Urothelium cell line (cell line): Measurements from ENCODE around the gene UQCRC2.
A peak's percentile ranks its signal among the peaks of the same experiment; 100 is the strongest.
"Not testable (repeated sequence)": the region's sequence is repeated elsewhere in the genome, so short reads cannot be mapped to it uniquely, and the experiment has no call there.

ENCODE experiments used
- DNase-seq: peaks from one replicate; pipeline ENCODE4 v3.0.0; 2011; ENCODE audit warnings: low spot score, mixed read lengths
- FAIRE-seq: peaks from 2 replicates; lab custom pipeline; 2011; peaks lifted over from hg19 to GRCh38; lab: Jason Lieb, UNC

The UQCRC2 gene

DNA sequence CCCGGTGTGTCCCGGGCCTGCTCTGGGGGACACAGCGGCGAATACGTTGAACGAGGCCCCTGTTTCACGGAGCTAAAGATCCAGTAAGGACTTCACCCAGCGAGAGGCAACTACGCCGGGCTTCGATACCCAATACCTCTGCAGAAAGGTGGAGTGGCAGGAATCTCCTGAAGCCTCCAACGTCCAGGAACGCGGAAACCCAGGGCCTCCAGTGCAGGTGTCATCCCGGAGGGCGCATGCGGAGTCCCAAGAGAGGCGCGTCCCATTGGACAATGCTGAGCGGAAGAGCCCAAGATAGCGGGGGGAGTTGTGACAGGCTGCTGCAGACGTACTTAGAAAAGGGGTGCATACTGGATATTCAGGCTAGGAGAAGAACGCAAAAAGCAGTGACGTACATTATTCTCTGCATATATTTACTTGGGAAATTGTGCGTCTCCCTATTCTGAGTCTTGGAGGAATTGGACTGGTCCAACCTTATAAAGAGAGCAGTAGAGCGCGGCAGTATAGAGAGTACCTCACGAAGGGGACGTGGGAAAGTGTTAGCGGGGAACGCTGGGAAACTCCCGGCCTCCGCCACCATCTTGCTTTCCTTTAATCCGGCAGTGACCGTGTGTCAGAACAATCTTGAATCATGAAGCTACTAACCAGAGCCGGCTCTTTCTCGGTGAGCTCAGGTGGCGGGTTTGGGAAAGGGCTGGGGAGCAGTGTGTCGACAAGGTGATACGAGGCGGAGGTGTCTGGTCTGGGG, at the start of gene UQCRC2:
TSS of gene UQCRC2 (plus strand) at position 569 of the 748 bp plus-strand sequence. CDS start at position 632, 63 bp downstream.
- no peak for FAIRE-seq
- DNase-seq, result peak; percentile 91

DNA sequence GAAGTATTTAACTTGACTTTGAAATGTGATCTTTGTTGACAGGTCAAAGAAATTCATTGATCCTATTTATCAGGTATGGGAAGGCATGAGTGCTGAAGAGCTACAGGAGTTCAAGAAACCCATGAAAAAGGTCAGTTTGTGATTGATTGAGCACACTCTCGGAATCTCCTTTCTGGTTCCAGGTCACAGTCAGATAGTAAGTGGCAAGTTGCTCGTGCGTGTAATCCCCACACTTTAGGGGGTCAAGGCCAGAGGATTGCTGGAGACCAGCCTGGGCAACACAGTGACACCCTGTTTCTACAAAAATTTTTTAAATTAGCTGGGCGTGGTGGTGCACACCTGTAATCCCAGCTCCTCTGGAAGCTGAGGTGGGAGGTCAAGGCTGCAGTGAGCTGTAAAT, 20.5 kb upstream of the UQCRC2 start:
- DNase-seq, FAIRE-seq: not testable (repeated sequence)

DNA sequence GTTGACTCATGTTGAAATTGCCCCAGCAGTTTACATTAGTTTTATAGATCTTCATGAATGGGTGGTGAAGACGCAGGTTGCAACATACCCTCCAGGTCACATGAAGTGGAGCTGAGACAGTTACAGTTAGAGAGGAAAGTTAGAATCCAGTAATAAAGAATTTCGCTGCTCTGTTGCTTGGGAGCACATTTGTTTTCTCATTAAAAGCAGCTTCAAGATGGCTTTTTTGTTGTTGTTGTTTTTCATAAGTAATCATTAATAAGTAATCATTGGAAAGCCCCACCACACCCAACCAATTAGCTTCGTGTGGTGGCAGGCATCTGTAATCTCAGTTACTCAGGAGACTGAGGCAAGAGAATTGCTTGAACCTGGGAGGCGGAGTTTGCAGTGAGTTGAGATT, 19.8 kb upstream of the UQCRC2 start:
- not testable (repeated sequence) for FAIRE-seq, DNase-seq

DNA sequence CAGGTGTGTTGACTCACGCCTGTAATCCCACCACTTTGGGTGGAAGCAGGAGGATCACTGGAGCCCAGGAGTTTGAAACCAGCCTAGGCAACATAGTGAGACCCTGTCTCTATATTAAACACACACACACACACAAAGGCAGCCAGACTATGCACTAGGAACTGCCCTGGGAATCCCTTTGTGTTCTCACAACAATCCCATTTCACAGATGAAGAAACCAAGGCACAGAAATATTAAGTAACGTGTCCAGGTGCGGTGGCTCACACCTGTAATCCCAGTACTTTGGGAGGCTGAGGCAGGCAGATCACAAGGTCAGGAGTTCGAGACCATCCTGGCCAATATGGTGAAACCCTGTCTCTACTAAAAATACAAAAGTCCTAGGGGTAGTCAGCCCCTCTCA, 19.4 kb upstream of the UQCRC2 start:
- DNase-seq, result not testable (repeated sequence)

DNA sequence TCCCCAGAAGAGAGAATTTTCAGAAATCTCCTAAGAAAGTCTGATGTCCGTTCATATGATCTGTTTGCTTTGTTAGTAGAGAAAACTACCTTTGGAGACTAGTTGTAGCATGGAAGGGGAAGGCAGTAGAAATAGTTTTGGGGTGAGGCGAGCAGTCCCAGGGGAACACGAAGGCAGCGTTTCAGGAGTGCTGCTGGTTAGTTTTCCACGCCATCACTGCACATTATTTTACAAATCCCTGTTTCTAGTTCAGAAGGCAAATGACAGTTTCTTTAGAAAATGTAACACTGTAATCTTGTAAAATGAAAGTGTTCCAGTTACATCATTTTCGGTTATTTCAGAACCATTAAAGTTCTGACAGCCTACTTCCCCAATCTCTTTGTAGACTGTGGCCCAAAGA, 16.9 kb upstream of the UQCRC2 start:
- not testable (repeated sequence) for DNase-seq, FAIRE-seq

More for the DNA sequence above, 19.4 kb upstream of the UQCRC2 start:
- FAIRE-seq, result not testable (repeated sequence)

DNA sequence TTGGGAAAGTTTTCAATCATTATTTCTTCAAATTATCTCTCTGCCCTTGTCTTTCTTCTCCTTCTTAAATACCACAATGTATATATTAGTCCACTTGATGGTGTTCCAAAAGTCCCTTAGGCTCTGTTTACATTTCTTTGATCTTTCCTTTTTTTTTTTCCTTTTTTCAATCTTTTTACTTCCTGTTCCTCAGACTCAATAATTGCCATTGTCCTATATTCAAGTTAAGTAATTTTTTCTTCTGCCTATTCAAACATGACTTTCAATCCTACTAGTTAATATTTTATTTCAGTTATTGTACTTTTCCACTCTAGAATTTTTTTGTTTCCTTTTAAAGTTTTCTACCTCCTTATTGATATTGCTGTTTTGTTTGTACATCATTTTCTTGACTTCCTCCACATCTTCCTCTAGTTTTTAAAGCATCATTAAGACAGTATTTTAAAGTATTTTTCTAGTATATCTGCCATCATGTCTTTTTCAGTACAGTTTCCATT, 15.8 kb upstream of the UQCRC2 start:
- DNase-seq (no peak), FAIRE-seq (no peak)

DNA sequence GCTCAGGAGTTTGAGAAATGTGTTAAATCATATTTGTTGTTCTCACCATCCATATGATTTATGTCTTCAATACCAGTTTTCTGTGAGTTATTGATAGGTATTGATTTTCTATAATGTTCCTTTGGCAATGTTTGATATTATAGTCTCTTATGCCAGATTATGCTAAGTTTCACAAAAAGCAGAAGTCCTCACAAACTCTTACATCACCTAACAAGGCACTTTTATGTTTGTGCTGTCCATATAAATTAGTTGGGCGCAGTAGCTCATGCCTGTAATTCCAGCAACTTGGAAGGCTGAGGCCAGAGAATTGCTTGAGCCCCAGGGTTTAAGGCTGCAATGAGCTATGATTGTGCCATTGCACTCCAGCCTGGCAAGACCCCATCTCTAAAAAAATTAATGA, 12.6 kb upstream of the UQCRC2 start:
- FAIRE-seq (no peak), DNase-seq (no peak)

DNA sequence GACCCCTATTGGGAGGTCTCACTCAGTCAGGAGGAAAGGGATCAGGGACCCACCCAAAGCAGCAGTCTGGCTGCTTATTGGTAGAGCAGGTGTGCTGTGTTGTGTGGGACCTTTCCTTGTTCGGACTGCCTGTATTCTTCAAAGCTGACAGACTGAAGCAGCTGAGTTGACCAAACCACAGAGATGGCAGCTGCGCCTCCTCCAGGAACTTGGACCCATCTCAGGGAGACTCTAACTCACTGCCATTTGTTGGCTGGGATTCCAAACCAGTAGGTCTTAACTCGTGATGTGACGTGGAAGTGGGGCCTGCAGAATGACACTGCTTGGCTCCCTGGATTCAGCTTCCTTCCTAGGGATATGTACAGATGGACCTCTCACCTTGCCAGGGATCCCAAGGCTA, 9.6 kb upstream of the UQCRC2 start:
- no peak for DNase-seq
- no peak for FAIRE-seq

DNA sequence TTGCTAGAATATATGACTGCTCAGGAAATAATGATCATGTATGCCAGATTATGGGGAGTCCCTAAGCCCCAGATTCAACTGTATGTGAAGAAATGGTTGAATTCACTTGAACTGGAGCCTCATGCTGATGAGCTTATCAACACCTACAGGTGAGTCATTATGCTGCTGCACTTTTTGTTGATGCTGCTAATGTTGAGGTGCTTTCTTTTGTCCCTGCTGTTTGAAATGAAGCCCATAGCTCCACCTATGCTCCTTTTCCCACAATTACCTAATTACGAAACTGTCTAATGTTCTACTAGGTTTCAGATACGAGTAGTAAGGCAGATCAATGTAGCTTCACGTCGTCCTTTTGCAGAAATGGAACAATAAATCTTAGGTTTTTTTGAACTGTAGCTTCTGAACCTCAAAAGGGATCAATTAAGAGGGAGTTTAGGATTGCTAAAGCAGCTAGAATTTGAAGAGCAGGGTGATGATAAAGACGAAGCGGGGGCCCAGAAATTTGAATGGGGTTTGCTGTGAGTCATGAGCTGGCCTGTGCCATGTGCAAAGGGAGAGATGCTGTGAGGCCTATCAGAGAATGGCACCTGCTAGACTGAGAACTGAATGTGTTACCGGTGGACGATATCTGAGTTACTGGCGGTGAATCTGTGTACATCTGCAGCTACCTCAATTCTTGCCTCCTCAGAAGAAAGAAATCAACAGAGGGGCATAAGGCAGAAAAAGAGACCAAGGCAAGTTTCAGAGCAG, 6.1 kb upstream of the UQCRC2 start:
- FAIRE-seq (no peak), DNase-seq (no peak)

DNA sequence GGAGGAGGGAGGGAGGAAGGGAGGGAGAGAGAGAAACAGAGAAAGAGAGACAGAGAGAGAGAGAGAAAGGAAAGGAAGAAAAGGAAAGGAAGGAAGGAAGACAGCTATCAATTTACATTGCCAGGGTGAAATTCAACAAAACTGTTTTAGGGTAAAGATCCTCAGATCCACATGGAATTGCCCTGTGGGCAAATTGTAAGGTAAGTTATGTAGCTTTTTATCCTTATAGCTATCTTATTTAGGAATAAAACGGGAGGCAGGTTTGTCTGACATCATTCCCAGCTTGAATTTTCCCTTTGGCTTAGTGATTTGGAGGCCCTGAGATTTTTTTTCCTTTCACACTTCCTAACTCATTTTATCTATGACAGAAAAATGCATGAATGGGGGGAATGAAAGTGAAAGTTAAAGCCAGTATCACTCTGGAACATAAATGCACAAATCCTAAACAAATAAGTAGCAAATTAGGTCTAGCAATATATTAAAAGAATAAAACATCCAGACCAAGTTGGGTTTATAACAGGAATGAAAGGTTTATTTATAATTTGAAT, 3.4 kb upstream of the UQCRC2 start:
- DNase-seq, result no peak
- no peak for FAIRE-seq

DNA sequence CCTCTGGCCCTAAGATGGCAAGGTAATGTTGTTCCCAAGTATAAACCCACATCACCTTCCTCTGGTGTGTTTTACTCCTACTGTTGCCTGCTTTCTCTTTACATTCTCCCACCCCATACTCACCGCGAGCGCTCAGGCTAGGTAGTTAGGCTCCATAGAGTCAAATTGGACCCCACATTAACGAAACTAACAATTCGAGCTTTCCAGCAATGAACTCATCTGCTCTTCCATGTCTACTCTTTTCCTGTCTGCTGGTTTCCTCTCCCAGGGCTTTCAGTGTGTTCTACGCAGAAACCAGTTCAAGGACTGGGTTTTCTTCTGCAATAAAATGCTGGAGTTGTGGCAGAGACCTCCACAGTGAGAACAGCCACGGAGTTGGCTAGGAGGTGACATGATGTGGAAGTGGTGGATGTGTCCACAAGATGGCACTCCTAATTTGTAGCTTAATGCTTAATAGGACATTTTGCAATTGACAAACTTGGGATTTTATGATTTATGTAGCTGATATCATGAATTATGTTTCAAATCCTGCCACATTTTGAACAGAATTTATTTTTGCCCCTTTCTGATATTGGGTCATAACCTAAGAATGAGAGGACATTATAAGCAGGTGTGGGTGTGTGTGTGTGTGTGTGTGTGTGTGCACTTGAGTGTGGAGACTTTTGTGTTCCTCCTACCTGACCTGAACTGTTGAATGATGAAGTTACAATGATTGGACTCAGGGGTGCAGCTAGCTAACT, 2.2 kb upstream of the UQCRC2 start:
- peak; percentile 30 for DNase-seq
- FAIRE-seq, result no peak

DNA sequence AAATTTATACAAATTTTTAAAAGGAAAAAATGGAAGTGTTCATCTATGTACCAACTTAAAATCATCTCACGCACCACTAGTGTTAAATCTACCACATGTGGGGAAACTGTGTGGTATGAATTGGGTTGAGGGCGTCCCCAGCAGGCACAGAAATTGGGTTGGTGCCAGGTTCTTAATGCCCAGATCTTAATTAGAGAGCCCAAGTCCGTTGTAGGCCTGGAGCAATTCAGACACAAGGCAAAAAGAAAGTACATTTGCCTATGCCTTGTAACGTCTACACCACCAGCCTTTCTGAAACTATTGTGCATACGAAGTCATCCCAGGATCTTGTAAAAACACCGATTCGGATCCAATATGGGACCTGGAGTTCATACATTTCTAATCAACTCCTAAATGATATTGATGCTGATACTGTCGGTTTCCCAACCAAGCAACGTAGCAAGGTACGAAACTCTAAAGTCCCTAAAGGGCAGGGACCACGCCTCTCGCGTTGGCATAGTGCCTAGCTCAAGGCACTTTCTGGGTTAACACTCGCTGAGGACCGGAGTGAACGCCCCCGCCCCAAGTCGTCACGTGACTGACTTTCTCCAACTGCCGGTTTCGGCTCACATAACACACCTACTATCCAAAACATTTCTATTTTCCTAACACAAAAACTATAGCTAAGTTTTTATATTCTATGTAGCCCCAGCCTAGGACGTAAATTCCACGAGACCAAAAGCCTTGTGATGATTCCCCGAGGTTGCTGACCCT, 945 bp upstream of the UQCRC2 start:
- DNase-seq, result peak; percentile 59
- FAIRE-seq, result no peak

DNA sequence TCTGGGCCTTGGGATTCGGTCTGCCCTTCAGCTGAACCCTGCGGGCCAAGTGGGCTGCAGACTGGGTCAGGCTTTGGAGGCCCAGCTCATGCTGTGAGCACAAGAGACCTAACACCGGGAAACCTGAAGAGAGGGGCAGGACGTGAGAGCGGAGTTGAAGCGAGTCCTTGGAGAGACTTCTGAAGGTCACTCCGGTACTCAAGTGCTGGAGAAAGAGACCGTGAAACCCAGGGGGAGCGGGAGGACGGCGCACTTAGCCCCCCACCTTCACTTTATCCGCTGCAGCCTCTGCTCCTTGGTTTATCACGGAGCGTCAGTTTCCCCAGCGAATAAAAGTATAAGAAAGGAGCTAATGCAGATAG, 361 bp downstream of the UQCRC2 start:
- FAIRE-seq (no peak), DNase-seq (no peak)

DNA sequence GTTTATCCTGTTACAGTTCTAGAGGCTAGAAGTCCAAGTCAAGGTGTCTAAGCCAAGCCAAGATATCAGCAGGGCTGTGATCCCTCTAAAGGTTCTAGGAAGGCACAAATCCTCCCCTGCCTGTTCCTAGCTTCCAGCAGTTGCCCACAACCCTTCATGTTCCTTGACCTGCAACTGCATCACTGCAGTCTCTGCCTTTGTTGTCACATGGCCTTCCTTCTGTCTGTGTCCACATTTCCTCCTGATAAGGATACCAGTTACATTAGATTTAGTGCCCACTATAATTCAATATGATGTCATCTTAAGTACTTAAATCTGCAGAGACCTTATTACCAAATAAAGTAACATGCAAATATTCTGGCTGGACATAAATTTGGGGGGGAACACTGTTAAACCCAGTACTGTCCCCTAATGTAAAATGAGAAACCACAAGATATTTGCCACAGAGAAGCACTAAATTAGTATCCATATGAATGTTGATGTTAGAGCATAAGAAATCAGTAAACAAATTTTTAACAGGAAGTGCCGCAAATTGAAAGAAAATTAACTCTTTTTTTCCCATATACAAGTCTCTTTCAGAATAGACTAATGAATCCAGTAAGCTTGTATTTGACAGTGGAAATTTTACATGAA, 4.7 kb downstream of the UQCRC2 start:
- FAIRE-seq (no peak), DNase-seq (no peak)

DNA sequence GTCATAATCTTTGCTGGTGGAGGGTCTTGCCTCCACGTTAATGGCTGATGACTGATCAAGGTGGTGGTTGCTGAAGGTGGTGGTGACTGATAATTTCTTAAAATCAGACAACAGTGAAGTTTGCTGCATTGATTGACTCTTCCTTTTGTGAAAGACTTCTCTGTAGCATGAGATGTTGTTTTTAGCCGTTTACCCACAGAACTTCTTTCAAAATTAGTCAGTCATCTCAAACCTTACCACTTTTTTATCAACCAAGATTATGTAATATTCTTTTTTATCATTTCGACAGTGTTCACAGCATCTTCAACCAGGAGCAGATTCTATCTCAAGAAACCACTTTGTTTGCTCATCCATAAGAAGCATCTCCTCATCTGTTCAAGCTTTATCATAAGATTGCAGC, 5.9 kb downstream of the UQCRC2 start:
- FAIRE-seq (no peak), DNase-seq (no peak)

DNA sequence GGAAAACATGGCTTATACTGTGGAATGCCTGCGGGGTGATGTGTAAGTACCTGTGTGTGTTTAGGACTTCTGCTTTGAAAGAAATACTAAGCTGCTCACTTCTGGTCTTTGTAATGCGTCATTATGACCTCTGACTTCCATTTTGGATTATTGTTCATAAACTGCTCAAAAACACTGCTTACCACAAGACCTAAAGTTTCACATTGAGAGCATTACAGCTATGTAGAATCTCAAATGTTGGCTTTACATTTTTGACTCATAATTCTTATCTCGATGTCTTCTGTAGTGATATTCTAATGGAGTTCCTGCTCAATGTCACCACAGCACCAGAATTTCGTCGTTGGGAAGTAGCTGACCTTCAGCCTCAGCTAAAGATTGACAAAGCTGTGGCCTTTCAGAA, 9.3 kb downstream of the UQCRC2 start:
- no peak for FAIRE-seq

DNA sequence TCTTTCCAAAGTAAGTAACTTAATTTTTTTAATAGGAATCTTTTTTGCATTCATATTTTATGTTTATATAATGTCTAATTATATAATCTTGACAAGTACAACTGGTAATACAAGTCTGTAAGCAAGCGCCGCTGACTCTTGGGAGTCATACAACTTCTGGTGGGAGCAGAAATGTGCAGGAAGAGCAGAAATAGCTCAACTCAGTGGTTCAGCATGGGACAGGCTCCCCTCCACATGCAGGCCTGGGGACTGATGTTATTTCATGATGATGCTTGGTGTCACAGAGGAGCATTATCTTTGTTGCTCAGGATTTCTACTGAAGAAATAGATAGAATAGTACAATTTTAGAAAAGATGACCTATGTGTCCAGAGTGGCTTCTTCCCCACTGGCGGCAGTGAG, 10.7 kb downstream of the UQCRC2 start:
- FAIRE-seq, result no peak

More for the DNA sequence above, 9.3 kb downstream of the UQCRC2 start:
- no peak for DNase-seq

DNA sequence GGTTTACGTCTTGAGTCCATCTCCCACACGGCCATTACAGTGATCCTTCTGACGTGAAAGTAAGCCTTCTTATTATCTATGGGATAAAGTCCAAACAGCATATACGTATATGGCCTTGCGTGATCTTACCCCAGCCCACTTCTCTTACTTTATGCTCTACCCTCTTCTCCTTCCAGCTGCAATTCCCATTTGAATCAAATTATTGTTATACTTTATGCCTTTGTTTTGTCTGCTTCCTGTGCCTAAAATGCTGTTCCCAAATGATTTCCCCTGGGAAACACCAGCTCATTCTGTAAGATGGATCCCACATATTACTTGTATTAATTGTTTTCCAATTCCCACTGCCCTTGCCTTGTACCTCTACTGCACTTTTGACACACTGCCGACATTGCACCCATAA, 11.2 kb downstream of the UQCRC2 start:
- no peak for DNase-seq
- no peak for FAIRE-seq

More for the DNA sequence above, 10.7 kb downstream of the UQCRC2 start:
- no peak for DNase-seq

DNA sequence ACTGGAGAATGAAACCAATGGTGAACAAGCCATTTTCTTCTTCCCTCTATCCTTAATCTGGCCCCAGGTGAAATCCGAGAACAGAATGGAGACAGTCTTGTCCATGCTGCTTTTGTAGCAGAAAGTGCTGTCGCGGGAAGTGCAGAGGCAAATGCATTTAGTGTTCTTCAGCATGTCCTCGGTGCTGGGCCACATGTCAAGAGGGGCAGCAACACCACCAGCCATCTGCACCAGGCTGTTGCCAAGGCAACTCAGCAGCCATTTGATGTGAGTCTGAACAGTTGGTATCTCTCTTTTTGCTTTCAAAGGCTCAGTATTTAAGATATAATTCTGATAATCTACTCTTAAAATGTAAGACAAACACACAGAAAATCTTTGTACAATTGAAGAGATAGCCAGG, 18.7 kb downstream of the UQCRC2 start:
- DNase-seq (no peak), FAIRE-seq (no peak)

DNA sequence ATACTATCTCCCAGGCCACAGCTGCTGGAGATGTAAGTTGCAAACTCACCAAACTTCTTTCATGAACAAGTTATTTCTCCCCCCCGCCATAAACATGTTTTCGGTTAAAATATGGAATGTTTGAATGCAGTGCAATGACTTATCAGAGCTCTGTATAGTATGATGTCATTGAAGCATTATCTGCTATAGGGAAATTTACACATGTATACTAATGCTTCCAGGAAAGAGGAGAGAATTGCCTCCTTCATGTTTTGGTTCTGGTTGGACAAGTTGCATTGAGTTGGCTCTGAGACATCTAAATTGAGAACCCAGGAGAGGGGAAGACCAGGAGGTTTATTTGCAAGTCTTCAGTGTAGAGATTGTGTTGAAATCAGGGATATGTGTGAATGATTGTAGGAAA, 20.8 kb downstream of the UQCRC2 start:
- no peak for DNase-seq
- no peak for FAIRE-seq
